Liver (tissue), 3 donors: ENCODE results near the gene SGPP1.

Source experiments
- CTCF ChIP-seq: fragments of 150-350 bp; IDR thresholded peaks from 2 replicates; pipeline ENCODE4 v1.5.1; 2017; ENCODE audit warnings: improper control_type of control experiment, low read depth, low read length; ENCODE audit not compliant: missing input control
- EGR1 ChIP-seq, 2 donors: IDR thresholded peaks; 2 replicates each; pipeline ENCODE4 v1.6.1; 2016 to 2018; ENCODE audit warnings: antibody characterized with exemption in 2 of 2, low read depth in 2 of 2
- GABPA ChIP-seq, 2 donors: IDR thresholded peaks in 1 of 2; conservative IDR thresholded peaks in 1 of 2; 2 replicates each; pipeline ENCODE4 v1.6.1; 2016; ENCODE audit warnings: antibody characterized with exemption in 2 of 2, mild to moderate bottlenecking in 1 of 2, moderate library complexity in 1 of 2
- JUND ChIP-seq, 2 donors: IDR thresholded peaks; 2 replicates each; pipeline ENCODE4 v1.6.1; 2016; ENCODE audit warnings: antibody characterized with exemption in 2 of 2
- MAX ChIP-seq: IDR thresholded peaks from 2 replicates; pipeline ENCODE4 v1.6.1; 2016; ENCODE audit warnings: antibody characterized with exemption
- NR2F2 ChIP-seq: IDR thresholded peaks from 2 replicates; pipeline ENCODE4 v1.6.1; 2016; ENCODE audit warnings: antibody characterized with exemption
- RAD21 ChIP-seq, 2 donors: IDR thresholded peaks; 2 replicates each; pipeline ENCODE4 v1.6.1; 2016; ENCODE audit warnings: antibody characterized with exemption in 2 of 2, mild to moderate bottlenecking in 2 of 2
- SP1 ChIP-seq: IDR thresholded peaks from 2 replicates; pipeline ENCODE4 v1.6.1; 2018; ENCODE audit warnings: antibody characterized with exemption, mild to moderate bottlenecking
- YY1 ChIP-seq: IDR thresholded peaks from 2 replicates; pipeline ENCODE4 v1.6.1; 2016; ENCODE audit warnings: antibody characterized with exemption, mild to moderate bottlenecking
- ZBTB33 ChIP-seq: IDR thresholded peaks from 2 replicates; pipeline ENCODE4 v1.6.1; 2016; ENCODE audit warnings: antibody characterized with exemption
- donor health status: healthy.
- donor health status: healthy.

GRCh38 chr14:63764620-63765139 is 36.8 kb upstream of the SGPP1 start:
- TF ChIP-seq CTCF (no peak), EGR1 (IDR thresholded peaks at IDR 0.05; ENCODE audit: low read depth in 2 of 2) (no peak), YY1 (no peak), JUND (IDR thresholded peaks at IDR 0.05) (no peak), RAD21 (IDR thresholded peaks at IDR 0.05) (no peak), MAX (no peak), GABPA (IDR thresholded peaks at IDR 0.05 in 1 of 2, conservative IDR thresholded peaks at IDR 0.05 in 1 of 2) (no peak), NR2F2 (no peak), ZBTB33 (no peak), SP1 (no peak)
